H9 (cell line): ENCODE data around the gene NUTF2. TPM values are rescaled to one million over a fixed set of nuclear protein-coding genes. Genes with fewer than 3 reads are reported as not detected.

Experiments used
- DNase-seq: peaks from one replicate; pipeline ENCODE4 v3.0.0-alpha.2; 2017
- H2AFZ ChIP-seq: one replicate; pipeline ENCODE4 v1.6.1; 2013; ENCODE audit warnings: mild to moderate bottlenecking, low read length, control low read depth, moderate library complexity
- H2AK5ac ChIP-seq: 2 replicates; pipeline ENCODE4 v1.6.1; 2013; ENCODE audit warnings: low read length, control low read depth, mixed read lengths; ENCODE audit not compliant: insufficient read length
- H2BK120ac ChIP-seq: one replicate; pipeline ENCODE4 v1.6.1; 2013; ENCODE audit warnings: low read depth, mild to moderate bottlenecking, low read length, control low read depth, inconsistent platforms; ENCODE audit not compliant: poor library complexity, severe bottlenecking
- H2BK12ac ChIP-seq: 2 replicates; pipeline ENCODE4 v1.6.1; 2013; ENCODE audit warnings: low read length, control low read depth, mixed read lengths, low read depth; ENCODE audit not compliant: insufficient read length
- H2BK15ac ChIP-seq: 2 replicates; pipeline ENCODE4 v1.6.1; 2013; ENCODE audit warnings: low read depth, low read length, control low read depth
- H2BK20ac ChIP-seq: one replicate; pipeline ENCODE4 v1.6.1; 2013; ENCODE audit warnings: low read depth, mild to moderate bottlenecking, low read length, control low read depth, inconsistent platforms; ENCODE audit not compliant: poor library complexity, severe bottlenecking
- H2BK5ac ChIP-seq: 2 replicates; pipeline ENCODE4 v1.6.1; 2013; ENCODE audit warnings: low read length, control low read depth, mixed read lengths; ENCODE audit not compliant: insufficient read length
- H3K14ac ChIP-seq: 2 replicates; pipeline ENCODE4 v1.6.1; 2013; ENCODE audit warnings: low read length, control low read depth; ENCODE audit not compliant: insufficient read depth
- H3K18ac ChIP-seq: 2 replicates; pipeline ENCODE4 v1.6.1; 2013; ENCODE audit warnings: low read depth, mild to moderate bottlenecking, mixed read lengths, low read length, control low read depth; ENCODE audit not compliant: insufficient read length
- H3K23ac ChIP-seq: 2 replicates; pipeline ENCODE4 v1.6.1; 2013; ENCODE audit warnings: low read length, control low read depth, mixed read lengths, low read depth; ENCODE audit not compliant: insufficient read length
- H3K23me2 ChIP-seq: 2 replicates; pipeline ENCODE4 v1.6.1; 2013; ENCODE audit warnings: low read depth, mild to moderate bottlenecking, mixed read lengths, low read length, control low read depth; ENCODE audit not compliant: insufficient read length, poor library complexity, severe bottlenecking
- H3K27ac ChIP-seq: 2 replicates; pipeline ENCODE4 v1.5.1; 2013; ENCODE audit warnings: low read length, control low read depth, mixed read lengths, low read depth; ENCODE audit not compliant: insufficient read length
- H3K27me3 ChIP-seq: 2 replicates; pipeline ENCODE4 v1.6.1; 2013; ENCODE audit warnings: low read length, control low read depth, inconsistent platforms; ENCODE audit not compliant: insufficient read depth
- H3K4ac ChIP-seq: 2 replicates; pipeline ENCODE4 v1.6.1; 2013; ENCODE audit warnings: low read depth, mild to moderate bottlenecking, control low read depth, inconsistent platforms, low read length, moderate library complexity
- H3K4me1 ChIP-seq: 2 replicates; pipeline ENCODE4 v1.6.1; 2013; ENCODE audit warnings: low read length, control low read depth, inconsistent platforms; ENCODE audit not compliant: insufficient read depth
- H3K4me2 ChIP-seq: 2 replicates; pipeline ENCODE4 v1.6.1; 2013; ENCODE audit warnings: low read length, control low read depth, mixed read lengths; ENCODE audit not compliant: insufficient read length, insufficient read depth
- H3K56ac ChIP-seq: 2 replicates; pipeline ENCODE4 v1.6.1; 2013; ENCODE audit warnings: low read depth, mild to moderate bottlenecking, mixed read lengths, low read length, control low read depth; ENCODE audit not compliant: insufficient read length
- H3K79me1 ChIP-seq: 2 replicates; pipeline ENCODE4 v1.6.1; 2013; ENCODE audit warnings: low read depth, mild to moderate bottlenecking, moderate library complexity, low read length, control low read depth, inconsistent platforms; ENCODE audit not compliant: insufficient read depth, poor library complexity, severe bottlenecking
- H3K79me2 ChIP-seq: 2 replicates; pipeline ENCODE4 v1.6.1; 2013; ENCODE audit warnings: low read length, control low read depth, inconsistent platforms; ENCODE audit not compliant: insufficient read depth
- H3K9ac ChIP-seq: 2 replicates; pipeline ENCODE4 v1.6.1; 2013; ENCODE audit warnings: low read length, control low read depth, mixed read lengths; ENCODE audit not compliant: insufficient read length; ENCODE audit errors: extremely low read depth
- H3K9me3 ChIP-seq: one replicate; pipeline ENCODE4 v1.6.1; 2013; ENCODE audit warnings: low read depth, low read length, inconsistent platforms; ENCODE audit not compliant: control insufficient read depth
- H3T11ph ChIP-seq: one replicate; pipeline ENCODE4 v1.6.1; 2013; ENCODE audit warnings: mild to moderate bottlenecking, low read length, control low read depth, inconsistent platforms
- H4K20me1 ChIP-seq: one replicate; pipeline ENCODE4 v1.6.1; 2013; ENCODE audit not compliant: control insufficient read depth, insufficient read length, insufficient read depth
- H4K5ac ChIP-seq: 2 replicates; pipeline ENCODE4 v1.6.1; 2013; ENCODE audit warnings: low read depth, mild to moderate bottlenecking, mixed read lengths, low read length, control low read depth; ENCODE audit not compliant: insufficient read length
- H4K8ac ChIP-seq: replicated peaks from 2 replicates; pipeline ENCODE4 v1.6.1; 2013; ENCODE audit warnings: low read length, control low read depth, mixed read lengths, low read depth; ENCODE audit not compliant: insufficient read length
- H4K91ac ChIP-seq: 2 replicates; pipeline ENCODE4 v1.6.1; 2013; ENCODE audit warnings: low read depth, mild to moderate bottlenecking, moderate library complexity, mixed read lengths, low read length, control low read depth; ENCODE audit not compliant: insufficient read length
- H3K27ac Mint-ChIP-seq, 3 experiments: 2 replicates in 2 of 3; 3 replicates in 1 of 3; pipeline ENCODE4 v1.8.0; 2020 to 2021; ENCODE audit warnings: mixed read lengths in 3 of 3, mild to moderate bottlenecking in 1 of 3, moderate library complexity in 1 of 3
- H3K27me3 Mint-ChIP-seq: 2 replicates; pipeline ENCODE4 v1.8.0; 2021; ENCODE audit warnings: low read depth, mild to moderate bottlenecking, moderate library complexity, mixed read lengths
- H3K36me3 Mint-ChIP-seq, 3 experiments: 2 replicates in 2 of 3; 3 replicates in 1 of 3; pipeline ENCODE4 v1.8.0; 2020 to 2021; ENCODE audit warnings: low read depth in 3 of 3, mixed read lengths in 3 of 3; ENCODE audit not compliant: insufficient read depth in 1 of 3
- H3K4me1 Mint-ChIP-seq, 2 experiments: 2 replicates each; pipeline ENCODE4 v1.8.0; 2020; ENCODE audit warnings: mixed read lengths in 2 of 2
- H3K4me3 Mint-ChIP-seq, 2 experiments: 2 replicates in 1 of 2; 3 replicates in 1 of 2; pipeline ENCODE4 v1.8.0; 2020 to 2021; ENCODE audit warnings: mild to moderate bottlenecking in 2 of 2, mixed read lengths in 2 of 2, moderate library complexity in 1 of 2
- H3K9me3 Mint-ChIP-seq, 2 experiments: 2 replicates in 1 of 2; 3 replicates in 1 of 2; pipeline ENCODE4 v1.8.0; 2020; ENCODE audit warnings: mild to moderate bottlenecking in 2 of 2, mixed read lengths in 2 of 2, moderate library complexity in 1 of 2
- WGBS: extraction: QIAGEN DNeasy Blood & Tissue Kit; methylation state at CpG from one replicate; pipeline ENCODE4 v1.1.7; 2013; ENCODE audit warnings: missing lambda C conversion rate, low lambda C conversion rate, mixed read lengths; ENCODE audit not compliant: insufficient read length; ENCODE audit errors: extremely low coverage; 5-methylcytosine and 5-hydroxymethylcytosine counted together
- total RNA-seq: library from RNA; stranded (reverse); gene quantifications from 2 replicates; pipeline ENCODE4 v1.2.1, GENCODE V29; 2021
- TF ChIP-seq, protein P1 (sequence below): fragments of 200-600 bp; sonication (generic); conservative IDR thresholded peaks from 3 replicates; pipeline ENCODE4 v1.8.0; 2021; ENCODE audit warnings: antibody characterized with exemption, mild to moderate bottlenecking

The NUTF2 gene
- total RNA-seq, 1 experiment from 2014 or later, result 198 TPM

DNA sequence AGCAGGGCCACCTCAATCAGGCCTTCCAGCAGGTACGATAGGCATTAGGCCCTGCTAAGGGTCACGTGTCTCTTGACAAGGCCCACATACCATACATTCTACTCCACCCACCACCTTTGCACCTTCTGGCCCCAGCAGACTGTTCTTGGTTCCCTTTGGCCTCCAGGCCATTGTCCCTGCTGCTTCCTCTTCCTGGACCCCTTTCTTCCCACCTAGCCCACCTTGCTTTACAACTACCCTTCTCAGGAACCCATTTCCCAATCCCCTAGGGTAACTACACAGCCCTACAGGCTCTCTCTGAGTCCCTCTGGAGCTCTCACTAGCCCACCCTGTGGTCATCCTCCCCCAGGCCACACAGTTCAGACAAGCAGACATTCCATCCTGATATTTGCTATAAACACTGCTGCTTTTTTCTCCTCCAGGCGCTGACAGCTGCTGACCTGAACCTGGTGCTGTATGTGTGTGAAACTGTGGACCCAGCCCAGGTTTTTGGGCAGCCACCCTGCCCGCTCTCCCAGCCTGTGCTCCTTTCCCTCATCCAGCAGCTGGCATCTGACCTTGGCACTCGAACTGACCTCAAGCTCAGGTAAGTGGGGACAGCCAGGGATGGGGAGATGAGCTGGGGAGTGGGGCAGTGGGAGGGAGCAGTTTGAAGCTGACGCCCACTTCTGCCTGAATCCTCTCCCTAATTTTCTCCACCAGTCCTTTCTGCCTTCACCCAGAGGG, 36.6 kb downstream of the NUTF2 start:
- no peaks in the 10 kb centered on the region; the same call in none of the 2 replicates for H3K27me3 Mint-ChIP-seq
- no peak overlapping the region for H2BK20ac ChIP-seq
- peaks cover 13 to 28% of the 10 kb centered on the region in 2 experiments for H3K4me1 Mint-ChIP-seq
- H3K9me3 Mint-ChIP-seq, result no peaks in the 10 kb centered on the region
- no CpG with 5 or more reads among the region's 6 CpGs for WGBS
- no peak overlapping the region for H3T11ph ChIP-seq
- no peak overlapping the region for H2AK5ac ChIP-seq
- peak overlapping the region in 1 of 2 experiments; percentile 38; a peak in 1 of 5 replicates for H3K4me3 Mint-ChIP-seq
- no peak overlapping the region for H3K23ac ChIP-seq
- no peak overlapping the region for H2BK15ac ChIP-seq
- H3K79me2 ChIP-seq, result no peaks in the 10 kb centered on the region
- H2AFZ ChIP-seq, result no peak overlapping the region
- no peak overlapping the region for H4K91ac ChIP-seq
- no peak overlapping the region for H2BK120ac ChIP-seq
- H3K14ac ChIP-seq, result no peak overlapping the region; the same call in 1 of the 2 replicates
- no peaks in the 10 kb centered on the region for H3K23me2 ChIP-seq
- TF ChIP-seq, protein P1, sequence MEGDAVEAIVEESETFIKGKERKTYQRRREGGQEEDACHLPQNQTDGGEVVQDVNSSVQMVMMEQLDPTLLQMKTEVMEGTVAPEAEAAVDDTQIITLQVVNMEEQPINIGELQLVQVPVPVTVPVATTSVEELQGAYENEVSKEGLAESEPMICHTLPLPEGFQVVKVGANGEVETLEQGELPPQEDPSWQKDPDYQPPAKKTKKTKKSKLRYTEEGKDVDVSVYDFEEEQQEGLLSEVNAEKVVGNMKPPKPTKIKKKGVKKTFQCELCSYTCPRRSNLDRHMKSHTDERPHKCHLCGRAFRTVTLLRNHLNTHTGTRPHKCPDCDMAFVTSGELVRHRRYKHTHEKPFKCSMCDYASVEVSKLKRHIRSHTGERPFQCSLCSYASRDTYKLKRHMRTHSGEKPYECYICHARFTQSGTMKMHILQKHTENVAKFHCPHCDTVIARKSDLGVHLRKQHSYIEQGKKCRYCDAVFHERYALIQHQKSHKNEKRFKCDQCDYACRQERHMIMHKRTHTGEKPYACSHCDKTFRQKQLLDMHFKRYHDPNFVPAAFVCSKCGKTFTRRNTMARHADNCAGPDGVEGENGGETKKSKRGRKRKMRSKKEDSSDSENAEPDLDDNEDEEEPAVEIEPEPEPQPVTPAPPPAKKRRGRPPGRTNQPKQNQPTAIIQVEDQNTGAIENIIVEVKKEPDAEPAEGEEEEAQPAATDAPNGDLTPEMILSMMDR, result no peak
- no peak overlapping the region for H3K4ac ChIP-seq
- DNase-seq, result no peak
- H3K4me2 ChIP-seq, result no peak overlapping the region
- no peak overlapping the region for H2BK12ac ChIP-seq
- no peak overlapping the region for H3K18ac ChIP-seq
- H3K4me1 ChIP-seq, result no peaks in the 10 kb centered on the region
- no peak overlapping the region for H4K8ac ChIP-seq
- no peak overlapping the region for H3K56ac ChIP-seq
- no peaks in the 10 kb centered on the region for H3K27me3 ChIP-seq
- peaks cover 25 to 55% (median 55%) of the 10 kb centered on the region in 3 experiments for H3K36me3 Mint-ChIP-seq
- H3K27ac ChIP-seq, result no peak overlapping the region
- H3K9ac ChIP-seq, result no peak overlapping the region
- H3K9me3 ChIP-seq, result no peaks in the 10 kb centered on the region
- no peaks in the 10 kb centered on the region for H4K20me1 ChIP-seq
- peak overlapping the region; percentile 29 to 75 (median 68); a peak in 3 of 7 replicates for H3K27ac Mint-ChIP-seq
- no peak overlapping the region for H4K5ac ChIP-seq
- no peaks in the 10 kb centered on the region for H3K79me1 ChIP-seq
- H2BK5ac ChIP-seq, result no peak overlapping the region
